Measurements from ENCODE around the gene STAT2.

The STAT2 gene

DNA sequence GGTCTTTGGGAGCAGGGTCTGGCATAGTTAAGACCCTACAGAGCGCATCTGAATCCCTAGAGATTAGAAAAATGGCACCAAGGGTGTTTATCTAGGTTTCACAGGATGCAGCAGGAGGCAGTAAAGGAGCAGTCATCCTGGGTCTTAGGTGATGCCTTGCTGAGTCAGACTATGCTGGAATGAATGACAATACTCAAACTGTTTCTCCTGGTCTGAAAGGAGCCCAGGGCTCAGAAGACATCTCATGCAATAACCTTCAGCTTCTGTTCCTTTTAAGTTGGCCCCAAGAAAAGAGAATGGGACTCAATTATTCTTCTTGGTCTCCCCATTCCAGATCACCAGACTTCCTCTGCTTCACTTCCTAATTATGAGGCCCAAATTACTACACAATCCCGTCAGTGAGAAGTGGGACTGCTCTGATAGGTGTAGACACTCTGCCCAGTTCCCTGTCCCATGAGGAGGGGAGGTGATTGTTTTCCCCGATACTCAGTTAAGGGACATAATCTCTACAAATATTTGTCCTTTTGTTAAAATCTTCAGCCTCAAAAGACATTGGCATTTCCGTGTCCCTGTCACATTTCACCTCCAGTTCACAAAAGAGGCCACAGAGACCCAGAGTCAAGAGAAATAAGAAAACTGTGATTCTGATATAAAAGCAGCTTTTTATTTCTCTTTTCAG, 17.5 kb upstream of the STAT2 start:
- Histone ChIP-seq H3K9me3 (peaks cover 6% of the 10 kb centered on the region; the same call in 1 of the 2 replicates), H3K36me3 (no peaks in the 10 kb centered on the region), H3K4me3 (ENCODE audit: low read depth, low read length) (no peak overlapping the region), H3K4me1 (no peaks in the 10 kb centered on the region), H3K27me3 (peaks cover 5% of the 10 kb centered on the region)
- TF ChIP-seq, protein P1, sequence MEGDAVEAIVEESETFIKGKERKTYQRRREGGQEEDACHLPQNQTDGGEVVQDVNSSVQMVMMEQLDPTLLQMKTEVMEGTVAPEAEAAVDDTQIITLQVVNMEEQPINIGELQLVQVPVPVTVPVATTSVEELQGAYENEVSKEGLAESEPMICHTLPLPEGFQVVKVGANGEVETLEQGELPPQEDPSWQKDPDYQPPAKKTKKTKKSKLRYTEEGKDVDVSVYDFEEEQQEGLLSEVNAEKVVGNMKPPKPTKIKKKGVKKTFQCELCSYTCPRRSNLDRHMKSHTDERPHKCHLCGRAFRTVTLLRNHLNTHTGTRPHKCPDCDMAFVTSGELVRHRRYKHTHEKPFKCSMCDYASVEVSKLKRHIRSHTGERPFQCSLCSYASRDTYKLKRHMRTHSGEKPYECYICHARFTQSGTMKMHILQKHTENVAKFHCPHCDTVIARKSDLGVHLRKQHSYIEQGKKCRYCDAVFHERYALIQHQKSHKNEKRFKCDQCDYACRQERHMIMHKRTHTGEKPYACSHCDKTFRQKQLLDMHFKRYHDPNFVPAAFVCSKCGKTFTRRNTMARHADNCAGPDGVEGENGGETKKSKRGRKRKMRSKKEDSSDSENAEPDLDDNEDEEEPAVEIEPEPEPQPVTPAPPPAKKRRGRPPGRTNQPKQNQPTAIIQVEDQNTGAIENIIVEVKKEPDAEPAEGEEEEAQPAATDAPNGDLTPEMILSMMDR (IDR thresholded peaks at IDR 0.05; ENCODE audit: low read depth, low read length): peak; percentile 10; the same call in 1 of the 2 replicates
- DNase-seq: no peak

DNA sequence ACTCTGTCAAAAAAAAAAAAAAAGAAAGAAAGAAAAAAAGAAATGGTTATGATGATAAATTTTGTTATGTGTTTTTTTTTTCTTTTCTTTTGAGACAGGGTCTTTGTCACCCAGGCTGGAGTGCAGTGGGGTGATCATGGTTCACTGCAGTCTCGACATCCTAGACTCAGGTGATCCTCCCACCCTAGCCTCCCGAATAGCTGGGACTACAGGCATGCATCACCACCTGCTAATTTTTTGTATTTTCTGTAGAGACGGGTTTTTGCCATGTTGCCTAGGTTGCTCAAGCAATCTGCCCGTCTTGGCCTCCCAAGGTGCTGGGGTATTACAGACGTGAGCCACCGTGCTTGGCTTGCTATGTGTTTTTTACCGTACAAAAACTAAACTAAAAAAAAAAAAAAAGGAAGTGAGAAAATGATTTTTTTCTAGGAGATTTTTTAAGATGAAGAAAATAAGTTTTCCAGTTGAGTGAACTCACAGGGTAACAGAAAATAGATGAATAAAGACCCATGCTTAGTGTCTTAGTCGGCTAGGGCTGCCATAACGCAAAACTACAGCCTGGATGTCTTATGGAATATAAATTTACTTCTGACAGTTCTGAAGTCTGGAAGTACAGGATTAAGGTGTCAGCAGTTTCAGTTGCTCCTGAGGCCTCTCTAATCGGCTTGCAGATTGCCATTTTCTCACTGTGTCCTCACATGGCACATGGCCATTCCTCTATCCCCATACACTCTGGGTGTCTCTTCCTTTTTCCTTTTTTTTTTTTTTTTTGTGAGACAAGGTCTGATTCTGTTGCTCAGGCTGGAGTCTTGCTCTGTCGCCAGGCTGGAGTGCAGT, 15.9 kb upstream of the STAT2 start:
- Histone ChIP-seq H3K4me3 (ENCODE audit: low read depth, low read length) (no peak overlapping the region), H3K27me3 (peaks cover 5% of the 10 kb centered on the region), H3K4me1 (no peaks in the 10 kb centered on the region), H3K9me3 (peaks cover 6% of the 10 kb centered on the region; the same call in 1 of the 2 replicates), H3K36me3 (no peaks in the 10 kb centered on the region)
- TF ChIP-seq, protein P1 (IDR thresholded peaks at IDR 0.05; ENCODE audit: low read depth, low read length): no peak
- DNase-seq: no peak

DNA sequence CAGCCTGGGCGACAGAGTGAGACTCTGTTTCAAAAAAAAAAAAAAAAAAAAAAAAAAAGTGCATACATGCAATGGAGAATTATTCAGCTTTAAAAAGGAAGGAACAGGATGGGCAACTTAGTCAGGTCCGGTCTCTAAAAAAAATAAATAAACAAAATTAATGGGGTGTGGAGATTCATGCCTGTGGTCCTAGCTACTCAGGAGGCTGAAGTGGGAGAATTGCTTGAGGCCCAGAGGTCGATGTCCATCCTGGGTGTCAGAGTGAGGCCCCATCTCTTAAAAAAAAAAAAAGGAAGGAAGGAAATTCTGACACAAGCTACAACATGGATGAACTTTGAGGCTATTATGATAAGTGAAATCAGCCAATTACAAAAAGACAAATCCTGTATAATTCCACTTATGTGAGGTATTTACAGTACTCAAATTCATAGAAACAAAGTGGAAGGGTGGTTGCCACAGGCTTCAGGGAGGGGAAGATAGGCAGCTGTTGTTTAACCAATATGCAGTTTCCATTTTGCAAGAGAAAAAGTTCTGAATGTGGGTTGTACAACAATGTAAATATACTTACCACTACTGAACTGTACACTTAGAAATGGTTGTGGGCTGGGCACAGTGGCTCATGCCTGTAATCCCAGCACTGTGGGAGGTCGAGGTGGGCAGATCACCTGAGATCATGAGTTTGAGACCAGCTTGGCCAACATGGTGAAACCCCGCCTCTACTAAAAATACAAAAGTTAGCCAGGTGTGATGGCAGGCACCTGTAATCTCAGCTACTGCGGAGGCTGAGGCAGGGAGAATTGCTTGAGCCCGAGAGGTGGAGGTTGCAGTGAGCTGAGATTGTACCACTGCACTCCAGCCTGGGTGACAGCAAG, 15.1 kb upstream of the STAT2 start:
- Histone ChIP-seq H3K9me3 (peaks cover 6% of the 10 kb centered on the region; the same call in 1 of the 2 replicates), H3K4me3 (ENCODE audit: low read depth, low read length) (no peak overlapping the region), H3K27me3 (peaks cover 5% of the 10 kb centered on the region), H3K4me1 (no peaks in the 10 kb centered on the region), H3K36me3 (no peaks in the 10 kb centered on the region)
- TF ChIP-seq, protein P1 (IDR thresholded peaks at IDR 0.05; ENCODE audit: low read depth, low read length): no peak
- no peak for DNase-seq

DNA sequence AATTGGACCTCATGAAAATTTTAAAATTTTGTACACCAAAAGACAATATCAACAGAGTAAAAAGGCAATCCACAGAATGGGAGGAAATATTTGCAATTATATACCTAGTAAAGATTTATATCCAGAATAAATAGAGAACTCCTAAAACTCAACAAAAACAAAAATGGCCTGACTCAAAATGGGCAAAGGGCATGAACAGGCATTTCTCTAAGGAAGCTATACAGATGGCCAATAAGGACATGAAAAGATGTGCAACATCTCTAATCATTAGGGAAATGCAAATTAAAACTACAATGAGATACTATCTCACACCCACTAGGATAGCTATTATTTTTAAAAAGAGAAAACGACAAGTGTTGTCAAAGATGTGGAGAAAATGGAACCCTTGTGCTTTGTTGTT, 13.6 kb upstream of the STAT2 start:
- peaks cover 6% of the 10 kb centered on the region; the same call in 1 of the 2 replicates for H3K9me3 ChIP-seq
- peaks cover 5% of the 10 kb centered on the region; the same call in 1 of the 2 replicates for H3K27me3 ChIP-seq
- no peaks in the 10 kb centered on the region for H3K36me3 ChIP-seq
- H3K4me1 ChIP-seq: no peaks in the 10 kb centered on the region
- no peak for DNase-seq
- TF ChIP-seq, protein P1 (IDR thresholded peaks at IDR 0.05; ENCODE audit: low read depth, low read length): no peak
- H3K4me3 ChIP-seq (ENCODE audit: low read depth, low read length): no peak overlapping the region

DNA sequence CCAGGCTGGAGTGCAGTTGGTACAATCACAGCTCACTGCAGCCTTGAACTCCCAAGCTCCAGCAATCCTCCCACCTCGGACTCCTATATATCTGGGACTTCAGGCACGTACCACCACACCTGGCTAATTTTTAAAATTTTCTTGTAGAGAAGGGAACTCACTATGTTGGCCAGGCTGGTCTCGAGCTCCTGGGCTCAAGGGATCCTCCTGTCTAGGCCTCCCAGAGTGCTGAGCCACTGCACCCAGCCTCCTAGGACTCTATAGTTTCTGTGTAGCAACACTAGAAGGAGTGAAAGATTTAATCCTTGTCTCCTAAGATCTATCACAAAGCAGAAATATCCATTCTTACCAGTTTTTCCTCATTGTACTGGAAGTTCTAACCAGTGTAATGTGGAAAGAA, 7.0 kb upstream of the STAT2 start:
- no peaks in the 10 kb centered on the region for H3K4me1 ChIP-seq
- H3K9me3 ChIP-seq: no peaks in the 10 kb centered on the region
- no peaks in the 10 kb centered on the region for H3K27me3 ChIP-seq
- no peak overlapping the region for H3K4me3 ChIP-seq (ENCODE audit: low read depth, low read length)
- H3K36me3 ChIP-seq: no peaks in the 10 kb centered on the region
- DNase-seq: no peak
- TF ChIP-seq, protein P1 (IDR thresholded peaks at IDR 0.05; ENCODE audit: low read depth, low read length): no peak

All from BE2C (cell line).